SK-N-SH (cell line): Measurements from ENCODE around the gene LYPD5. TPM values are rescaled to one million over a fixed set of nuclear protein-coding genes. Genes with fewer than 3 reads are reported as not detected.

Experiments used
- CTCF ChIA-PET: fragments of 300-600, 350-600 bp; formaldehyde crosslinking; extraction: SDS; loops from one replicate; lab custom pipeline; 2021; lab: Yijun Ruan, JAX
- POLR2A ChIA-PET: fragments of 350-600 bp; sonication (Branson Sonifier 250); formaldehyde crosslinking; extraction: SDS; loops from one replicate; lab custom pipeline; 2020; ENCODE audit warnings: antibody characterized with exemption, inconsistent platforms; lab: Yijun Ruan, JAX
- DNase-seq: peaks from one replicate; pipeline ENCODE4 v3.0.0; 2012
- H2AFZ ChIP-seq: fragments of 200-600 bp; sonication (generic); 2 replicates; pipeline ENCODE4 v1.8.1; 2016; ENCODE audit warnings: antibody characterized with exemption, mild to moderate bottlenecking, low read depth
- H3F3A ChIP-seq: fragments of 200-600 bp; sonication (generic); replicated peaks from 2 replicates; pipeline ENCODE3; 2016; ENCODE audit warnings: antibody characterized with exemption, mild to moderate bottlenecking; ENCODE audit not compliant: insufficient read depth
- H3K27ac ChIP-seq, 2 experiments: fragments of 200-500 bp in 1 of 2; fragments of 200-600 bp in 1 of 2; sonication (Bioruptor generic) in 1 of 2; sonication (generic), shearing (Covaris generic) in 1 of 2; 2 replicates each; pipeline versions ENCODE4 v1.5.1 to v1.6.1; 2014 to 2016; ENCODE audit warnings: low read depth in 2 of 2, inconsistent platforms in 1 of 2, low read length in 1 of 2, mild to moderate bottlenecking in 1 of 2, mixed read lengths in 1 of 2
- H3K27me3 ChIP-seq: fragments of 200-600 bp; sonication (generic), shearing (Covaris generic); 2 replicates; pipeline ENCODE4 v1.6.1; 2016; ENCODE audit warnings: mixed run types; ENCODE audit not compliant: insufficient read depth
- H3K36me3 ChIP-seq, 2 experiments: fragments of 200-500 bp in 1 of 2; fragments of 200-600 bp in 1 of 2; sonication (Bioruptor generic) in 1 of 2; sonication (generic) in 1 of 2; replicated peaks in 1 of 2; 2 replicates each; pipeline versions ENCODE3 to v1.5.1; 2014 to 2016; ENCODE audit warnings: low read length in 1 of 2, mild to moderate bottlenecking in 1 of 2; ENCODE audit not compliant: insufficient read depth in 2 of 2, control insufficient read depth in 1 of 2
- H3K4me1 ChIP-seq, 2 experiments: fragments of 200-500 bp in 1 of 2; fragments of 200-600 bp in 1 of 2; sonication (Bioruptor generic) in 1 of 2; sonication (generic), shearing (Covaris generic) in 1 of 2; 2 replicates each; pipeline versions ENCODE4 v1.5.1 to v1.6.1; 2014 to 2016; ENCODE audit warnings: low read depth in 1 of 2, low read length in 1 of 2, mixed run types in 1 of 2; ENCODE audit not compliant: insufficient read depth in 2 of 2, control insufficient read depth in 1 of 2
- H3K4me2 ChIP-seq: fragments of 200-600 bp; sonication (generic), shearing (Covaris generic); 2 replicates; pipeline ENCODE4 v1.6.1; 2017; ENCODE audit warnings: mixed run types
- H3K4me3 ChIP-seq, 2 experiments: fragments of 200-500 bp in 1 of 2; fragments of 200-600 bp in 1 of 2; sonication (Bioruptor generic) in 1 of 2; sonication (generic), shearing (Covaris generic) in 1 of 2; 2 replicates each; pipeline versions ENCODE4 v1.5.1 to v1.8.1; 2014 to 2016; ENCODE audit warnings: low read depth in 2 of 2, inconsistent platforms in 1 of 2, low read length in 1 of 2, mild to moderate bottlenecking in 1 of 2, mixed read lengths in 1 of 2, moderate library complexity in 1 of 2
- H3K79me2 ChIP-seq: fragments of 200-600 bp; sonication (generic); 2 replicates; pipeline ENCODE4 v1.8.1; 2017; ENCODE audit warnings: mild to moderate bottlenecking; ENCODE audit not compliant: insufficient read depth
- H3K9ac ChIP-seq: fragments of 200-600 bp; sonication (generic); 2 replicates; pipeline ENCODE4 v1.6.1; 2017; ENCODE audit warnings: mixed run types
- H3K9me2 ChIP-seq: fragments of 200-600 bp; sonication (generic); 2 replicates; pipeline ENCODE4 v1.6.1; 2017; ENCODE audit warnings: mixed run types
- H3K9me3 ChIP-seq: fragments of 200-600 bp; sonication (generic); 2 replicates; pipeline ENCODE4 v1.6.1; 2017; ENCODE audit warnings: mixed run types, mild to moderate bottlenecking, moderate library complexity
- H4K20me1 ChIP-seq: fragments of 200-600 bp; sonication (generic); 2 replicates; pipeline ENCODE4 v1.6.1; 2017; ENCODE audit warnings: mild to moderate bottlenecking, mixed run types; ENCODE audit not compliant: insufficient read depth
- CHD2 ChIP-seq: fragments of 150-350 bp; IDR thresholded peaks from 2 replicates; pipeline ENCODE4 v1.6.1; 2018; ENCODE audit warnings: low read length; ENCODE audit not compliant: partially characterized antibody
- CTCF ChIP-seq: fragments of 200-600 bp; sonication (generic); IDR thresholded peaks from 2 replicates; pipeline ENCODE4 v1.6.1; 2017; ENCODE audit warnings: antibody characterized with exemption, mild to moderate bottlenecking, moderate library complexity
- FOXJ3 ChIP-seq: sonication (generic); formaldehyde crosslinking; IDR thresholded peaks from 2 replicates; pipeline ENCODE4 v1.5.1; 2020; ENCODE audit warnings: mild to moderate bottlenecking, missing genetic modification reagents
- FOXM1 ChIP-seq: IDR thresholded peaks from 2 replicates; pipeline ENCODE4 v1.4.0; 2012; ENCODE audit warnings: low read depth, mild to moderate bottlenecking
- IRF3 ChIP-seq: fragments of 150-350 bp; IDR thresholded peaks from 2 replicates; pipeline ENCODE4 v1.6.1; 2016; ENCODE audit warnings: mild to moderate bottlenecking, low read depth, low read length
- MAX ChIP-seq: IDR thresholded peaks from 2 replicates; pipeline ENCODE4 v1.4.0; 2012; ENCODE audit warnings: low read depth
- PBX3 ChIP-seq: IDR thresholded peaks from 2 replicates; pipeline ENCODE4; 2012
- POLR2AphosphoS5 ChIP-seq: IDR thresholded peaks from 2 replicates; pipeline ENCODE4 v1.6.1; 2012; ENCODE audit warnings: low read depth, low read length
- RAD21 ChIP-seq: IDR thresholded peaks from 2 replicates; pipeline ENCODE4 v1.6.1; 2012; ENCODE audit warnings: mild to moderate bottlenecking, low read length
- SMC3 ChIP-seq: IDR thresholded peaks from 2 replicates; pipeline ENCODE4 v1.6.1; 2012; ENCODE audit warnings: low read depth, low read length, improper control_type of control experiment
- TAF1 ChIP-seq: IDR thresholded peaks from 2 replicates; pipeline ENCODE4 v1.6.1; 2012; ENCODE audit warnings: low read depth, mild to moderate bottlenecking, low read length, moderate library complexity, borderline replicate concordance
- YY1 ChIP-seq: IDR thresholded peaks from 2 replicates; pipeline ENCODE4 v1.4.0; 2012; ENCODE audit warnings: low read depth, mild to moderate bottlenecking
- ZBTB33 ChIP-seq: IDR thresholded peaks from 2 replicates; pipeline ENCODE4 v1.4.0; 2012; ENCODE audit warnings: low read depth, borderline replicate concordance
- WGBS: methylation state at CpG from one replicate; pipeline ENCODE4 v1.1.6; 2017; ENCODE audit warnings: low lambda C conversion rate; 5-methylcytosine and 5-hydroxymethylcytosine counted together
- polyA plus RNA-seq, 3 experiments: library from polyadenylated mRNA; depleted of rRNA; stranded (reverse); fragments of >200 nt; gene quantifications; 2 replicates each; pipeline ENCODE4 v1.2.3, GENCODE V29; 2012

Gene LYPD5
- polyA plus RNA-seq, 1 of the 3 experiments (the other 2 are of a cell fraction): 0.13 TPM

- Histone ChIP-seq H2AFZ (no peak overlapping the region), H3K9ac (no peak overlapping the region), H3F3A (peaks cover 14% of the 10 kb centered on the region), H3K79me2 (no peaks in the 10 kb centered on the region), H3K4me3 (no peak overlapping the region), H3K4me1 (peaks cover 11 to 31% of the 10 kb centered on the region in 2 experiments; a peak in 3 of 4 replicates), H3K27ac (no peak overlapping the region), H3K4me2 (no peak overlapping the region), H3K9me2 (no peaks in the 10 kb centered on the region), H4K20me1 (no peaks in the 10 kb centered on the region), H3K27me3 (no peaks in the 10 kb centered on the region), H3K9me3 (no peaks in the 10 kb centered on the region), H3K36me3 (no peaks in the 10 kb centered on the region)
- TF ChIP-seq FOXJ3 (CRISPR knock-in tag) (no peak), RAD21 (no peak), SMC3 (no peak), CHD2 (no peak), YY1 (no peak), MAX (no peak), IRF3 (no peak), ZBTB33 (no peak), POLR2AphosphoS5 (no peak), FOXM1 (no peak), PBX3 (no peak), TAF1 (no peak), CTCF (no peak)
- 89% methylated on average over 14 of the region's 14 CpGs for WGBS
- POLR2A ChIA-PET: no interaction called here
- CTCF ChIA-PET: interaction anchor here (0.9 kb wide), 1 partner anchor 36 kb away, joined by 4 read pairs; no protein-coding TSS in a partner anchor
- DNase-seq: no peak
These were observed 20.5 kb downstream of the LYPD5 start for GRCh38 chr19:43781630-43782310.
